ENCODE data around the gene LIN7A. TPM values are rescaled to one million over a fixed set of nuclear protein-coding genes. Genes with fewer than 3 reads are reported as not detected.
"Not testable (repeated sequence)": the region's sequence is repeated elsewhere in the genome, so short reads cannot be mapped to it uniquely, and the experiment has no call there.

LIN7A gene
- total RNA-seq, 1 experiment from 2014 or later = 1.2 TPM

GRCh38 chr12:80810874-80811273 lies 126.9 kb downstream of the LIN7A start:
- no peak for DNase-seq (ENCODE audit: low spot score)

GRCh38 chr12:80807640-80808288 lies 130.0 kb downstream of the LIN7A start:
- DNase-seq (ENCODE audit: low spot score) = no peak

- DNase-seq (ENCODE audit: low spot score) = no peak
These were observed 132.6 kb downstream of the LIN7A start for GRCh38 chr12:80805106-80805505.

- DNase-seq (ENCODE audit: low spot score) = no peak
These were observed 134.9 kb downstream of the LIN7A start for GRCh38 chr12:80802652-80803400.

GRCh38 chr12:80798281-80798680 lies 139.5 kb downstream of the LIN7A start:
- no peak for DNase-seq (ENCODE audit: low spot score)

GRCh38 chr12:80794551-80794950 lies 143.2 kb downstream of the LIN7A start:
- DNase-seq (ENCODE audit: low spot score) = no peak

- no peak for DNase-seq (ENCODE audit: low spot score)
These were observed 144.9 kb downstream of the LIN7A start for GRCh38 chr12:80792861-80793260.

- no peak for DNase-seq (ENCODE audit: low spot score)
These were observed 145.9 kb downstream of the LIN7A start for GRCh38 chr12:80791863-80792262.

- not testable (repeated sequence) for DNase-seq (ENCODE audit: low spot score)
These were observed 149.3 kb downstream of the LIN7A start for GRCh38 chr12:80788407-80788806.

- DNase-seq (ENCODE audit: low spot score) = not testable (repeated sequence)
These were observed 154.7 kb downstream of the LIN7A start for GRCh38 chr12:80782963-80783470.

GRCh38 chr12:80781313-80781712 lies 156.4 kb downstream of the LIN7A start:
- DNase-seq (ENCODE audit: low spot score) = no peak

GRCh38 chr12:80780746-80781145 lies 157.0 kb downstream of the LIN7A start:
- DNase-seq (ENCODE audit: low spot score) = no peak

- DNase-seq (ENCODE audit: low spot score) = peak; percentile 70
These were observed 159.7 kb downstream of the LIN7A start for GRCh38 chr12:80778005-80778541.

- no peak for DNase-seq (ENCODE audit: low spot score)
These were observed 160.1 kb downstream of the LIN7A start for GRCh38 chr12:80777587-80777986.

- no peak for DNase-seq (ENCODE audit: low spot score)
These were observed 161.0 kb downstream of the LIN7A start for GRCh38 chr12:80776706-80777105.

GRCh38 chr12:80770958-80771357 lies 166.8 kb downstream of the LIN7A start:
- no peak for DNase-seq (ENCODE audit: low spot score)

GRCh38 chr12:80769553-80770140 lies 168.1 kb downstream of the LIN7A start:
- no peak for DNase-seq (ENCODE audit: low spot score)

GRCh38 chr12:80766897-80767296 lies 170.8 kb downstream of the LIN7A start:
- DNase-seq (ENCODE audit: low spot score) = no peak

GRCh38 chr12:80766210-80766609 lies 171.5 kb downstream of the LIN7A start:
- DNase-seq (ENCODE audit: low spot score) = no peak

- peak; percentile 23 for DNase-seq (ENCODE audit: low spot score)
These were observed 173.9 kb downstream of the LIN7A start for GRCh38 chr12:80763874-80764273.

- DNase-seq (ENCODE audit: low spot score) = no peak
These were observed 175.9 kb downstream of the LIN7A start for GRCh38 chr12:80761838-80762237.

GRCh38 chr12:80756875-80757274 lies 180.9 kb downstream of the LIN7A start:
- DNase-seq (ENCODE audit: low spot score) = no peak

- DNase-seq (ENCODE audit: low spot score) = no peak
These were observed 183.5 kb downstream of the LIN7A start for GRCh38 chr12:80754274-80754673.
